ENCODE data around the gene CTTN. TPM values are rescaled to one million over a fixed set of nuclear protein-coding genes. Genes with fewer than 3 reads are reported as not detected.

The CTTN gene
- total RNA-seq, 1 experiment from 2014 or later: 224 TPM

DNA sequence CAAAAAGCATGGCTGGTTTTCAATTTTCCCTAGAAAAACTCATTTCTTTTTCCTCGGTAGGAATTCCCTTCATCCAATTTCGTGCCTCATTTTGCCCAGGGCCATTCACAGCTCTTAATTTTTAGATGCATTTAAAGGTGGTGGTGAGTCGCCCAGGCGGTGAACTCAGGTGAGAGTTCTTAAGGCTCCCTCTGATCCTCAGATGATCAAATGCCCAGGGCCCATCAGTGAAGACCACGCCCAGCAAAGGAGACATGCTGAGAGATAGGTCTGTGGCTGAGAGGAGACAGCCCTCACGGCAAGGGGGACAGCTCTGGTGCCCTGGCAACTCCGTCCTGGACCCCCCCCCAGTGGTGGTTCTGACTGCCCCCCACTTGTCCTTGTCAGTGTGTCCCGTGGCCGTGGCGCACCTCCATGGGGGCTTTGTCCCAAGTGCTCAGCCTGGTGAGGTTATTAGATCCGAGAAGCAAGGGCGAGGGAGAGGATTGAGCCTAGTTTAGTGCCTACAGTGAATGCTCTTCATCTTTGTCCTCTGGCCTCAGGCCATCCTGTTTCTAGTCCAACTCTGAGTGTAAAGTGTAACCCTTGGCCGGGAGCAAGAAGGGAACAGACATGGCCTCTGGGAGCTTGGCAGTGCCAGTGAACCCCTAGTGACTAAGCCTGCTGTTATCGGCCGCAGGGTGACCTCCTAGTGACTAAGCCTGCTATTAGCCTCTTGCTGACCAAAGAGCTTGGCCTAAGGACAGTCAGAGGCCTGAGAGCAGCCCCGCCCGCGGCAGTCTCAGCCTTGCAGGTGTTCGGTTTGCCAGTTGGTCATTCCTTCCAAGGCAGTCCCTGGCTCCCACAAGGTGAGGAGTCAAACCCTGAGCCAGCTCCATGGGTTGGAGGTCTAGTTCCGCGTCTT, 83.5 kb downstream of the CTTN start:
- H4K5ac ChIP-seq (ENCODE audit: insufficient read length, low read depth, low read length): no peak overlapping the region
- H3K4me1 Mint-ChIP-seq: no peaks in the 10 kb centered on the region; a peak in 1 of 4 replicates
- no peak overlapping the region for H4K8ac ChIP-seq (replicated peaks; ENCODE audit: insufficient read length, low read depth, low read length)
- no peak overlapping the region for H2AFZ ChIP-seq (ENCODE audit: low read length)
- WGBS (ENCODE audit: extremely low coverage, insufficient read length, low lambda C conversion rate): no CpG with 5 or more reads among the region's 21 CpGs
- no peaks in the 10 kb centered on the region for H3K9me3 ChIP-seq (ENCODE audit: control insufficient read depth, low read depth, low read length)
- no peaks in the 10 kb centered on the region for H3K23me2 ChIP-seq (ENCODE audit: insufficient read length, low read depth, low read length, poor library complexity, severe bottlenecking)
- no peak for DNase-seq
- H3K18ac ChIP-seq (ENCODE audit: insufficient read length, low read depth, low read length): no peak overlapping the region
- H3K23ac ChIP-seq (ENCODE audit: insufficient read length, low read depth, low read length): no peak overlapping the region
- H3K27ac Mint-ChIP-seq: peak overlapping the region in 1 of 3 experiments; percentile 27; a peak in 1 of 7 replicates
- H4K91ac ChIP-seq (ENCODE audit: insufficient read length, low read depth, low read length): no peak overlapping the region
- H2BK12ac ChIP-seq (ENCODE audit: insufficient read length, low read depth, low read length): no peak overlapping the region
- no peak overlapping the region for H2BK5ac ChIP-seq (ENCODE audit: insufficient read length, low read length)
- H3K4me2 ChIP-seq (ENCODE audit: insufficient read depth, insufficient read length, low read length): no peak overlapping the region
- no peak overlapping the region for H2BK15ac ChIP-seq (ENCODE audit: low read depth, low read length)
- H3K56ac ChIP-seq (ENCODE audit: insufficient read length, low read depth, low read length): no peak overlapping the region
- no peak overlapping the region for H3K4ac ChIP-seq (ENCODE audit: low read depth, low read length)
- no peaks in the 10 kb centered on the region for H3K79me1 ChIP-seq (ENCODE audit: insufficient read depth, low read depth, low read length, poor library complexity, severe bottlenecking)
- no peak overlapping the region for H3K9ac ChIP-seq (ENCODE audit: extremely low read depth, insufficient read length, low read length)
- H3K27me3 ChIP-seq (ENCODE audit: insufficient read depth, low read length): no peaks in the 10 kb centered on the region
- H3T11ph ChIP-seq (ENCODE audit: low read length): no peak overlapping the region
- H2AK5ac ChIP-seq (ENCODE audit: insufficient read length, low read length): no peak overlapping the region
- H3K4me3 Mint-ChIP-seq: no peak overlapping the region
- H2BK20ac ChIP-seq (ENCODE audit: low read depth, low read length, poor library complexity, severe bottlenecking): no peak overlapping the region
- H3K9me3 Mint-ChIP-seq: no peaks in the 10 kb centered on the region
- no peaks in the 10 kb centered on the region for H3K4me1 ChIP-seq (ENCODE audit: insufficient read depth, low read length)
- H3K27me3 Mint-ChIP-seq (ENCODE audit: low read depth): no peaks in the 10 kb centered on the region
- H4K20me1 ChIP-seq (ENCODE audit: control insufficient read depth, insufficient read depth, insufficient read length): peaks cover 5% of the 10 kb centered on the region
- H3K27ac ChIP-seq (ENCODE audit: insufficient read length, low read depth, low read length): no peak overlapping the region
- peaks cover 12 to 15% (median 13%) of the 10 kb centered on the region in 3 experiments; a peak in 5 of 7 replicates for H3K36me3 Mint-ChIP-seq (ENCODE audit: insufficient read depth in 1 of 3, low read depth in 3 of 3)
- H2BK120ac ChIP-seq (ENCODE audit: low read depth, low read length, poor library complexity, severe bottlenecking): no peak overlapping the region
- no peak overlapping the region for H3K14ac ChIP-seq (ENCODE audit: insufficient read depth, low read length)
- TF ChIP-seq, protein P1, sequence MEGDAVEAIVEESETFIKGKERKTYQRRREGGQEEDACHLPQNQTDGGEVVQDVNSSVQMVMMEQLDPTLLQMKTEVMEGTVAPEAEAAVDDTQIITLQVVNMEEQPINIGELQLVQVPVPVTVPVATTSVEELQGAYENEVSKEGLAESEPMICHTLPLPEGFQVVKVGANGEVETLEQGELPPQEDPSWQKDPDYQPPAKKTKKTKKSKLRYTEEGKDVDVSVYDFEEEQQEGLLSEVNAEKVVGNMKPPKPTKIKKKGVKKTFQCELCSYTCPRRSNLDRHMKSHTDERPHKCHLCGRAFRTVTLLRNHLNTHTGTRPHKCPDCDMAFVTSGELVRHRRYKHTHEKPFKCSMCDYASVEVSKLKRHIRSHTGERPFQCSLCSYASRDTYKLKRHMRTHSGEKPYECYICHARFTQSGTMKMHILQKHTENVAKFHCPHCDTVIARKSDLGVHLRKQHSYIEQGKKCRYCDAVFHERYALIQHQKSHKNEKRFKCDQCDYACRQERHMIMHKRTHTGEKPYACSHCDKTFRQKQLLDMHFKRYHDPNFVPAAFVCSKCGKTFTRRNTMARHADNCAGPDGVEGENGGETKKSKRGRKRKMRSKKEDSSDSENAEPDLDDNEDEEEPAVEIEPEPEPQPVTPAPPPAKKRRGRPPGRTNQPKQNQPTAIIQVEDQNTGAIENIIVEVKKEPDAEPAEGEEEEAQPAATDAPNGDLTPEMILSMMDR (conservative IDR thresholded peaks at IDR 0.05): no peak
- no peaks in the 10 kb centered on the region for H3K79me2 ChIP-seq (ENCODE audit: insufficient read depth, low read length)

Measured in H9 (cell line).